Measurements from ENCODE around the gene SOSTDC1.
"Not testable (repeated sequence)": the region's sequence is repeated elsewhere in the genome, so short reads cannot be mapped to it uniquely, and the experiment has no call there.

Gene SOSTDC1

DNA sequence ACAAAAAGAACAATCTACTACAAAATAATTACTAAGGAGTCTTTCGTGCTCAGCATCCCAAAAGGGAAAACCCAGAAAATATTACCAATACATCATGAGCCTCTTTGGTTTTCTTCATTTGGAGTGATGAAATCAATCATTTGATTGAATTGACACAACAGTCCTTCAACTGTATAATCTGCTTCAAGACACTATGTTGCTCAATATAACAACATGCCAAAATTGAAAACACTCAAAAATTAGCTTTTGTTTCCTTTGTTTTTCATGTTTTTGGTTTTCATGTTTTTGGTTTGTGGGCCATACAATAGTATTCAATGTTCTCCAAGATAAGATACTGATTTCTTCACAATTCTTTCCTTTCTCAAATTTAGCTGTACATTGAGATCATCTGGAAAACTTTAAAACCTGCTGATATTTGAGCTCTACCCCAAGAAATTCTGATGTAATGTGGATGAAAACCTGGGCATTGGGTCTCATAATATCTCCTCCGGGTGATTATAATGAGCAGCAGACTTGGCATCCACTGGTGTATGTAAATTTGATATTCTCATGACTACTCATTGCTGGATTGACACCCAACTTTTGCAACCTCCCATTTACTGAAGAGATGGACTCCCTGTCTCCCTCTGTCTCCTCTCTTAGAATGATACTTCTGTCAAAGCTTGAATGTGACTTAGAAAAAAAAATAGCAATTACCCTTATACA lies 4.6 kb downstream of the SOSTDC1 start:
- FAIRE-seq: no peak

GRCh38 chr7:16456303-16456702 lies 9.2 kb downstream of the SOSTDC1 start:
- FAIRE-seq: not testable (repeated sequence)

DNA sequence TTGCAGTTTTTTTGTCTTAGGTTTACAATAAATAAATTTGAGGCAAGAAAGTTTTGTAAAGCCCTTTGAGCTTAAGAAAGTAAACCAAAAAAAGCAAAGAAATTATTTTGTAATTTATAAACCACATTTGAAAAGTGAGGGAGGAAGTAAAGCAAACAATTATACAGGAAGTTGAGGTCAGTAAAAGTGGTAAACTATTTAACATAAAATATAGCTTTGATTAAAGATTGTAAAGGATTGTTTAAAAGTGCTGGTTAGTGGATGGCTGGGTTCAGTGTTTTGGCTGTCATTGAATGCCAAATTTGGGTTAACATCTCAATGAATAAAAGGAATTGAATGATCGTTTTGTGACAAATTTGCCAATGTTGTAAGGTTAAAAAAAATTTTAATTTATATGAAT lies 9.9 kb downstream of the SOSTDC1 start:
- no peak for FAIRE-seq

GRCh38 chr7:16450366-16450765 lies 15.2 kb downstream of the SOSTDC1 start:
- no peak for FAIRE-seq

DNA sequence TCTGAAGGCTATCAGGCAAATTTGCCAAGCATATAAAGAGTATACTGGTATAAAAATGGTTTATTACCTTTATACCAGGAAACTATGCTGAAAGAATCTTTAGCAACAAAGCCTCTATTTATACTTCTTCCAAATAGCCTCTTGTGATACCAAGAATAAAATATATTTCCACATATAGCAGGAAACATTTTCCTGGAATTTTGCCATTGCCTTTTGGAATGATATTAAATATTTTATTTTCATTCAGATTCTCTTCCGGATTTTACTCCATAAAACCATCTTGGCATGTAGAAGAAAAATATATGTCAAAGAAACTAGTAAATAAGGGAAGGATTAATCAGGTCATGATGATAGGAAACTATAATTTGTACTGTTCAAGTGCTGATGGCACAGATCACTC lies 17.7 kb downstream of the SOSTDC1 start:
- no peak for FAIRE-seq

GRCh38 chr7:16446508-16446907 lies 19.0 kb downstream of the SOSTDC1 start:
- FAIRE-seq: no peak

- FAIRE-seq: not testable (repeated sequence)
These were observed 21.7 kb downstream of the SOSTDC1 start for GRCh38 chr7:16443871-16444270.

DNA sequence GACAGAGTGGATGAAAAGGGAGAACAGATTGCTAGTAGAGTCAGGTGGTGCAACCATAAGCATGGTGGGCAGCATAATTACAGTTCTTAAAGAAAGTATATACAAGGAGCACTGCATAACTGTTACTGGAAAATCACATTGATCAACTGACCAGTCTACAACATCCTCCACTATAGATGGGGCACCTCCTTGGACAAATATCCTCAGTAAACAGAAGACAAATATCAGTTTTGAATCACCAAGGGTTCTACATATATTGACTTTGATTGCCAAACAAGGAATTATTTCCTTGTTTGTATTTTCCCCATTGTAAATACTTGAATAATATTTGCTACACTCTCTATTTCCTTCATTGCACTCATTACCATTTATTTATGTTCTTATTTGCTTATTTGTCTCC lies 26.6 kb downstream of the SOSTDC1 start:
- FAIRE-seq: no peak

GRCh38 chr7:16436306-16436705 lies 29.2 kb downstream of the SOSTDC1 start:
- no peak for FAIRE-seq

GRCh38 chr7:16433568-16434122 lies 31.9 kb downstream of the SOSTDC1 start:
- FAIRE-seq: no peak

DNA sequence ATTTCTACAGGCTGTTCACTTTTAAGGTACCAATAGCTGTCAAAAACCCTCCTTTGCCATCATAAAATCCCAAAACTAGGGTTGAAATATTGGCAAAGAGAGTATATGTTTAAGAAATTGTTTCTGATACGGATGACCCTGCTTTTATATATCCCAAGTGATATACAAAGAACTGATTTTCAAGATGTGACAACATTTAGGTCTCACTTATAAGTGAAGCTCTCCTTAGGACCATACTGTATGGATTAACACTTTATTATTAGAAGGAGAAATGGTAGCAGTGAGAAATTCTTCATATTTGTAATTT lies 33.2 kb downstream of the SOSTDC1 start:
- FAIRE-seq: no peak

DNA sequence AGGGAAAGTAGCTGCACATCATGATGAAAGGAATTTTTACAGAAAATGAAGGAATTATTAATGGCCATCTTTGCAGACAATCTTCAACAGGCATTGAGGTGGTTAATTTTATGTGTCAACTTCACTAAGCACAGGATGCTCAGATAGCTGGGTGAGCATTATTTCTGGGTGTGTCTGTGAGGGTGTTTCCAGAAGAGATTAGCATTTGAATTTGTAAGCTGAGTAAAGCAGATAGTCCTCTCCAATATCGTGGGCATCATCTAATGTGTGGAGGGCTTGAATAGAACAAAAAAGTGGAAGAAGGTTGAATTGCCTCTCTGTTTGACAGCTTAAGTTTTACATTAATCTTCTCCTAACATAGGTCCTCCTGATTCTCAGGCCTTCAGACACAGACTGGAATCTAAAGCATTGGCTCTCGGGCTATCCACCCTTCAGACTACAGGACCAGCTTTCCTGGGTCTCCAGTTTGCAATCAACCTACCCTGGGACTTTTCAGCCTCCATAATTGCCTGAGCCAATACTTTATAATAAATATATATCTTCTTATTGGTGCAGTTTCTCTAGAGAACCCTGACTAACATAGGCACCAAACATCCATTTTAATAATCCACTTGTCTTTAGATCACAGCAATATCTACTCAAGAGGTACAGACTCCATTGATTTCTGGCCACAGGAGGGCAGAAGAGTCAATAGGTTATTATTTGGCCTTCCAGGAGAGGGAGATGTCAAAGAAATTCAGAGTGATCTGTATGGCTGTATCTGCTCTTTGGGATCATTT lies 33.7 kb downstream of the SOSTDC1 start:
- FAIRE-seq: peak; percentile 13

DNA sequence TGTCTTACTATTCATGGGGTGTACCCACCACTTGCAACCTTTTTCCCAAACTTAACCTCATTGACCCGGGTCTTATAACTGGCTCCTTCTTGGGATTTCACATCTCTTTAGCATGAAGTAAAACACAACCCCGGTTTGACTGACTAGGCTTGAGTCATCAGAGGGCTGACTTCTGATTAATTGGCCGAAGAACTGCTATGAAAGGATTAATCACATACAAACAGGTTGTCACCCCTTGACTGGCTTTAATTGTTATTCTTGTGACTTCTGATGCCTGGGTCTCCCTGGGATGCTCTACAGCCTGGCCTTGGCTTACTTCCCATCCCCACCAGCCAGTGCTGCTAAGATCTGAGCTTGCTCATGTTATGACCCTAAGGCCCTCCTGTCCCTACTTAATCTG lies 35.4 kb downstream of the SOSTDC1 start:
- no peak for FAIRE-seq

GRCh38 chr7:16428672-16429071 lies 36.9 kb downstream of the SOSTDC1 start:
- no peak for FAIRE-seq

DNA sequence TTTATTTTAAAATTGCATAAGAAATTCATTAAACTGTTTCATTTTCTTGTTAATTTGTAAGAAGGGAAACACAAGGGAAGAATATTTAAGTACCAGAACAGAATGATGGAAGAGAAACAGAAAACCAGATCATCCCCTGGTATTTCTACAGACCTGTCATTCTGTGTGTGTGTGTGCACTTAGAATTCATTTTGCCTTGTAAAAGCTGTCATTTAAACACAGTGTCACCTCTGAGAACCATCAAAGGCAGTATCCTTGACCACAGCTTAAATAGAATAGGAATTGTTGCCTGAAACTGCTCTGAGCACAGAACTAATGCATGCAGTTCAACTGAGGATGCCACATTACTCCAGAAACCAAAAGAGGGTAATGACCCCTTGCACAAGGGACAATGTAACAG lies 37.4 kb downstream of the SOSTDC1 start:
- FAIRE-seq: no peak

DNA sequence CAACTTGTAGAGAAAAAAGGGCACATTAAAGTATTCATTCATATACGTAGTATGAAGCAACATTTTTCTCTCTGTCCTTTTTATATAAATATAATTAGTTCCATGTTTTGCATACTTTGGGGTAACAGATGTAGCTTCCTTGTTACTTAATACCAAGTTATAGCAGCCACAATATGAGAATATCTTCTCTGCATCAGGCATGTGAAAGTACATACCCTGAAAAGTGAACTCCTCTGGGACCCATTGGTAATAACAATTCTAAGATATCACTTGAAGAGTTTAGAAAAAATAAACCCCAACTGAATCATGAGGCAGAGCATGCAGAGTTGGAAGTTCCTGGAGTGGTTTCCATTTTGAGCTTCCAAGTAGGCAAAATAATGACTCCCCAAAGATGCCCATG lies 41.8 kb downstream of the SOSTDC1 start:
- FAIRE-seq: no peak

DNA sequence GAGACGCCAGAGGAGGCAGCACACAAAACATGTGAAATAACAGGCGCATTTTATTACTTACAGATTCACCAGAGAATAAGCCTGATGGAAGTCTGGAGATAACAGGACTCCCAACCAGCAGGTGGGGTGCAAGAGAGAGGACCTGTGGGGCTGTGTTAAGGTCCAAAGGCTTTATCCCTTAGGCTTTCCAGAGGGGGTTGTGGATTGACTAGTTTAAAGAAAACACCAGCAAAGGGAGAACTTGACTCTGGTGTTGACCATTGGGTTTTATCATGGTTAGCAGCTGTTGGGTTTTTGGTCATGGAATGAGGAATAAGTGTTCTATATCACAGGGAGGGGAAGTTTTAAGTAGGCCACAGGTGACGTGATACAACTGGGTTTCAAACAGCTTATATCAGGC lies 42.6 kb downstream of the SOSTDC1 start:
- no peak for FAIRE-seq

DNA sequence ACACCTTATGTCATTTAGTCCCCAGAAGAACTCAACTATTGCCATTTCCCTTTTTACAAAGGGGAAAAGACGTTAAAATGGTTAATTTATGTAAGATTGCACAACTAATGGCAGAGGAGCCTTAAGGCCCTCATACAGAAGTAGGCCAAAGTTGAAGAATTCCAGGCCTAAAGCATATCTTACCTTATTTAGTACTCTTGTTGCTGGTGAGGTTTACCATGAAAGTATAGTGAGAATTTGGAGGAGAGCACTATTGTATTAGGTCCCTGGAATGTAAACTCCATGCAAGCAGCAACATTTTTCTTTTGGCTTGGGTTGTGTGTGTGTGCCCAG lies 43.5 kb downstream of the SOSTDC1 start:
- FAIRE-seq: peak; percentile 13

GRCh38 chr7:16421333-16422102 lies 44.0 kb downstream of the SOSTDC1 start, which contains the start of gene CRPPA:
CRPPA (minus strand) TSS chr7:16421538; CDS start chr7:16421322, 216 bp downstream.
- FAIRE-seq: no peak

- peak; percentile 76 for FAIRE-seq
These were observed 44.7 kb downstream of the SOSTDC1 start for GRCh38 chr7:16420649-16421332.

GRCh38 chr7:16420329-16420648 lies 45.2 kb downstream of the SOSTDC1 start:
- no peak for FAIRE-seq

DNA sequence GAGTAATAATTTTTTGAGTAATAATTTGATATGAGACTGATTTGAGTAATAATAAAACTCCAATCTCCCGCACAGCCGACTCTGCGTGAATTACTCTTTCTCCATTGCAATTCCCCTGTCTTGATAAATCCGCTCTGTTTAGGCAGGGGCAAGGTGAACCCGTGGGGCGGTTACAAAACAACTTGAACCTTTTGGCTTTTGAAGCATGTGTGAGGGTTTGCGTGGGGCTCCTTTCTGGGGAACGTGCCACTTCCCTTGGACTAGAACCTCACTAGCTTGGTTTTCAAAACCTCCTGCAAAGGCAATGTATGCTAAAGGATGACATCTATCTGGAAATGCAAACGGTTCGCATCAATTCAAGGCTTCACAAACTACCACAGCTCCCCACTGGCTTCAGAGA lies 45.7 kb downstream of the SOSTDC1 start:
- FAIRE-seq: no peak

GRCh38 chr7:16419126-16419525 lies 46.4 kb downstream of the SOSTDC1 start:
- FAIRE-seq: no peak
